Loucy (cell line): ENCODE measurements around the gene PRKCE.

Experiments
- CTCF ChIP-seq: fragments of 200-600 bp; sonication (generic); conservative IDR thresholded peaks from 2 replicates; pipeline ENCODE4 v1.5.1; 2014; ENCODE audit warnings: mild to moderate bottlenecking, antibody characterized with exemption, low read length
- EZH2phosphoT487 ChIP-seq: fragments of 200-600 bp; IDR thresholded peaks from 2 replicates; pipeline ENCODE4 v1.6.1; 2018; ENCODE audit warnings: antibody characterized with exemption, mild to moderate bottlenecking, moderate library complexity, borderline replicate concordance

GRCh38 chr2:45932278-45932975, 281.0 kb downstream of the PRKCE start:
- TF ChIP-seq CTCF (no peak), EZH2phosphoT487 (no peak)
